OCI-LY3 (cell line): ENCODE data around the gene PRCP.

ENCODE experiments used
- CTCF ChIP-seq: fragments of 200-600, 300-600 bp; sonication (generic); IDR thresholded peaks from 2 replicates; pipeline ENCODE4 v1.5.1; 2014; ENCODE audit warnings: antibody characterized with exemption, low read length, low read depth
- EZH2phosphoT487 ChIP-seq: fragments of 200-600 bp; shearing (Covaris generic); IDR thresholded peaks from 2 replicates; pipeline ENCODE4 v1.6.1; 2018; ENCODE audit warnings: antibody characterized with exemption, mixed run types, low read depth

DNA sequence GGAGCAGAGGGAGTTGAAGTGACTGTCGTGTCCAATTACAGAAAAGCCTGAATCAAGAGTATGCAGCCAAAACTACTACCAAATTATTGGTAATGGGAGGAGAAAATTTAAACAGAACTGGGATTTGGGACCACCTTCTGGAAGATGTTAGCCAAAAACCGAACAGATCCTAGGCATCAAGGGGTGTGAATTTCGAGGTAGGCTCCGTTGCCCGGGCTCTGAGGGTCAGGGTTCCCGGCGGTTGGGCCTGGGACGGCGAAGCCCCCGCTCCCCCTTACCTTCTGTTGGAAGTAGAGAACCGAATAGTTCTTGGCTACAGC lies 313 bp downstream of the PRCP start:
- TF ChIP-seq CTCF = no peak
- TF ChIP-seq EZH2phosphoT487 = no peak
